C4-2B (cell line): ENCODE results near the gene WDR82.

Experiments used
- ZFX ChIP-seq: fragments of 450-650 bp; IDR thresholded peaks from 2 replicates; pipeline ENCODE4 v1.6.1; 2017
- TF ChIP-seq, protein P1 (sequence below): fragments of 450-650 bp; conservative IDR thresholded peaks from 2 replicates; pipeline ENCODE4 v1.5.1; 2017; ENCODE audit warnings: mild to moderate bottlenecking

DNA sequence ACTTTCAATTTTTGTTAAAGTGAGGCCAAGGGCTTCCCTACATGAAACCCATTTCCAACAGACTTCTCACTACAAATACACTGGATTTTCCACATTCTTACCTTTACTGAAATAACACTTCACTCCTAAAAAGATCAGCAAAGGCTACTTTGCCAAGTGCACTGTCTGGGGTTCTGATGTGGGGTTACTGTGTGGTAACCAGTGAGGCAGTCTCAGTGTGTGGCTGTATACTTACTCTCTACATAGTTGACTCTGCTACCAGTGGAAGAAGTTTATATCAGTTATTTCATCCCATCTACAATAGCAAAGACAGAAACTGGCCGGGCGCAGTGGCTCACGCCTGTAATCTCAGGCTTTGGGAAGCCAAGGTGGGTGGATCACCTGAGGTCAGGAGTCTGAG is 5.6 kb downstream of the WDR82 start:
- TF ChIP-seq, protein P1, sequence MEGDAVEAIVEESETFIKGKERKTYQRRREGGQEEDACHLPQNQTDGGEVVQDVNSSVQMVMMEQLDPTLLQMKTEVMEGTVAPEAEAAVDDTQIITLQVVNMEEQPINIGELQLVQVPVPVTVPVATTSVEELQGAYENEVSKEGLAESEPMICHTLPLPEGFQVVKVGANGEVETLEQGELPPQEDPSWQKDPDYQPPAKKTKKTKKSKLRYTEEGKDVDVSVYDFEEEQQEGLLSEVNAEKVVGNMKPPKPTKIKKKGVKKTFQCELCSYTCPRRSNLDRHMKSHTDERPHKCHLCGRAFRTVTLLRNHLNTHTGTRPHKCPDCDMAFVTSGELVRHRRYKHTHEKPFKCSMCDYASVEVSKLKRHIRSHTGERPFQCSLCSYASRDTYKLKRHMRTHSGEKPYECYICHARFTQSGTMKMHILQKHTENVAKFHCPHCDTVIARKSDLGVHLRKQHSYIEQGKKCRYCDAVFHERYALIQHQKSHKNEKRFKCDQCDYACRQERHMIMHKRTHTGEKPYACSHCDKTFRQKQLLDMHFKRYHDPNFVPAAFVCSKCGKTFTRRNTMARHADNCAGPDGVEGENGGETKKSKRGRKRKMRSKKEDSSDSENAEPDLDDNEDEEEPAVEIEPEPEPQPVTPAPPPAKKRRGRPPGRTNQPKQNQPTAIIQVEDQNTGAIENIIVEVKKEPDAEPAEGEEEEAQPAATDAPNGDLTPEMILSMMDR, result no peak
- no peak for TF ChIP-seq ZFX
